Right lobe of liver (tissue), 4 donors: Measurements from ENCODE around the gene MXRA5.

Source experiments
- CTCF ChIP-seq, 4 donors: fragments of 200-600 bp in 3 of 4; fragments of 450-650 bp in 1 of 4; IDR thresholded peaks; one replicate each; pipeline versions ENCODE4 v1.5.1 to v1.8.0; 2016 to 2022; ENCODE audit warnings: antibody characterized with exemption in 4 of 4, mild to moderate bottlenecking in 2 of 4
- POLR2A ChIP-seq: fragments of 450-650 bp; IDR thresholded peaks from one replicate; pipeline ENCODE4 v1.6.1; 2017; ENCODE audit warnings: antibody characterized with exemption, mild to moderate bottlenecking
- donor health status: DM: no; HTN: no; CAD: no.
- donor health status: DM: no; HTN: no; CAD: no.
- donor health status: DM: no; HTN: yes; CAD: no.

GRCh38 chrX:3299636-3300035 lies 46.8 kb downstream of the MXRA5 start:
- TF ChIP-seq CTCF (IDR thresholded peaks at IDR 0.05) (no peak), POLR2A (no peak)
